RWPE2 (cell line): Measurements from ENCODE around the gene ZMYND10.

ENCODE experiments used
- ATAC-seq: fragments of 200-7000 bp; cut with Tn5 transposase; 3 replicates; pipeline ENCODE4 v1.9.1; 2021; ENCODE audit warnings: low read depth
- DNase-seq: peaks from one replicate; pipeline ENCODE4 v3.0.0-alpha.2; 2020; ENCODE audit warnings: low spot score
- H3K27ac ChIP-seq: fragments of 450-650 bp; 2 replicates; pipeline ENCODE4 v1.5.1; 2017; ENCODE audit warnings: mild to moderate bottlenecking; ENCODE audit not compliant: poor library complexity, severe bottlenecking
- H3K27me3 ChIP-seq: fragments of 250-450 bp; sonication (Bioruptor Pico); 2 replicates; pipeline ENCODE4 v1.5.1; 2021; ENCODE audit warnings: mild to moderate bottlenecking, moderate library complexity; ENCODE audit not compliant: insufficient read depth, poor library complexity, severe bottlenecking
- H3K36me3 ChIP-seq: fragments of 250-450 bp; sonication (Bioruptor Pico); 2 replicates; pipeline ENCODE4 v1.5.1; 2020; ENCODE audit warnings: low read depth, mild to moderate bottlenecking, moderate library complexity
- H3K4me1 ChIP-seq: fragments of 250-450 bp; sonication (Bioruptor Pico); 2 replicates; pipeline ENCODE4 v1.5.1; 2021; ENCODE audit warnings: mild to moderate bottlenecking, moderate library complexity; ENCODE audit not compliant: insufficient read depth, poor library complexity, severe bottlenecking
- H3K4me3 ChIP-seq: fragments of 250-450 bp; sonication (Bioruptor Pico); 2 replicates; pipeline ENCODE4 v1.5.1; 2021; ENCODE audit warnings: mild to moderate bottlenecking, moderate library complexity; ENCODE audit not compliant: severe bottlenecking
- H3K9me3 ChIP-seq: fragments of 250-450 bp; sonication (Bioruptor Pico); 2 replicates; pipeline ENCODE4 v1.5.1; 2021; ENCODE audit warnings: mild to moderate bottlenecking, moderate library complexity; ENCODE audit not compliant: severe bottlenecking
- CTCF ChIP-seq: fragments of 450-650 bp; IDR thresholded peaks from one replicate; pipeline ENCODE4 v1.5.1; 2017; ENCODE audit warnings: mild to moderate bottlenecking, moderate library complexity; ENCODE audit not compliant: poor library complexity, severe bottlenecking

ZMYND10 gene

DNA sequence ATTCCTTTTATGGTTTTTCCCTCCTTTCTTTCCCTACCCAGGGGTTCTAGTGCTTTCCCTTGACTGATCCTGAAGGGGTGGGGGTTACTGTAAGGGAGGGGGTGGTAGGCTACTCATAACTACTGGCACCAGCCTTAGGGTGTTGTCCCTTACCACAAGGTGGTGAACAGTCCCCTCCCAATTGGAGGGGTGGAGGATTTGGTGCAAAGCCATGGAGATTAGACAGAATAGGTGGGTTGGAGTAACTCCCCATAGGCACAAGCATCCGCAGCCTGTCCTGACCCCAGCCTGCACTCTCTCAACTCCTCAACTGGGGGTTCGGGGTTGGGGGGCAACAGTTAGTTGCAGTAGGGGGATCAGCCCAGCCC, 20.4 kb downstream of the ZMYND10 start:
- Histone ChIP-seq H3K36me3 (peaks cover 33% of the 10 kb centered on the region), H3K27ac (no peak overlapping the region), H3K4me1 (no peaks in the 10 kb centered on the region), H3K27me3 (no peaks in the 10 kb centered on the region), H3K4me3 (no peak overlapping the region), H3K9me3 (no peaks in the 10 kb centered on the region)
- TF ChIP-seq CTCF = no peak
- DNase-seq (no peak), ATAC-seq (no peak)

DNA sequence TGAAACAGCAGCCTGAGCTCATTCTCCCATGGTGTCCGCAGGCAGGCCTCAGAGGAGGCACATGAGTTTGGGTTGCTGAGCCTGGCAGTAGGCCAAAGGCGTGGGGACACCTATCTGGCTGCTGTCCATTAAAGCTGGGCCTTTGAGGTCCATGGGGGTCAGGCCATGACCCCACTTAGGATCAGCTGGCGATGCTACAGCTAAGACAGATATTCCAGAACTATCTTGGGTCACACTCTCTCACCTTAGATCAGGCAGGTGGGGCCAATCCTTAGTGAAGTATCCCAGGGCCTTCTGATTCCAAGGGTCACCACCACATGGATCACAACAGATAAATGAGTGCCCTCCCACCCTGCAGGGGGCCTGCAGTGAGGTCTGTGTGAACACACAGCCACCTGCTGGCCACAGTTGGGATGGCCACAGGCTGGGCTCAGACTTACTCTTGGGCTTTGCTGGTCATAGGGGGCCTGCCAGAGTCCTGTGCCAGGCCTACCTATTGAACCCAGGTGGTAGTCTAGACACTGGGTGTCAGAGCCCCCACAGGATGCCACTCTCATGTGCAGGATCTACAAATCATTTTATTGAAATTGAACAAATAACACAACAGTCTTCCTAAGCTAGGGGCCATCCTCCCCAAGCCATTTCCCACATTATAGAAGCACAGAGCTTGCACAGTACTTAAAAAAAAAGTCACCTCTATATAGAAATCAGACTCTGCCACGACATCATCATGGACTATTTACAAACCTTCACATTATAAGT, 21.0 kb downstream of the ZMYND10 start:
- Histone ChIP-seq H3K9me3 (no peaks in the 10 kb centered on the region), H3K27me3 (no peaks in the 10 kb centered on the region), H3K4me3 (no peak overlapping the region), H3K4me1 (no peaks in the 10 kb centered on the region), H3K27ac (no peak overlapping the region), H3K36me3 (peaks cover 30% of the 10 kb centered on the region)
- ATAC-seq = peak; percentile 34
- no peak for DNase-seq
- TF ChIP-seq CTCF = peak; percentile 86

DNA sequence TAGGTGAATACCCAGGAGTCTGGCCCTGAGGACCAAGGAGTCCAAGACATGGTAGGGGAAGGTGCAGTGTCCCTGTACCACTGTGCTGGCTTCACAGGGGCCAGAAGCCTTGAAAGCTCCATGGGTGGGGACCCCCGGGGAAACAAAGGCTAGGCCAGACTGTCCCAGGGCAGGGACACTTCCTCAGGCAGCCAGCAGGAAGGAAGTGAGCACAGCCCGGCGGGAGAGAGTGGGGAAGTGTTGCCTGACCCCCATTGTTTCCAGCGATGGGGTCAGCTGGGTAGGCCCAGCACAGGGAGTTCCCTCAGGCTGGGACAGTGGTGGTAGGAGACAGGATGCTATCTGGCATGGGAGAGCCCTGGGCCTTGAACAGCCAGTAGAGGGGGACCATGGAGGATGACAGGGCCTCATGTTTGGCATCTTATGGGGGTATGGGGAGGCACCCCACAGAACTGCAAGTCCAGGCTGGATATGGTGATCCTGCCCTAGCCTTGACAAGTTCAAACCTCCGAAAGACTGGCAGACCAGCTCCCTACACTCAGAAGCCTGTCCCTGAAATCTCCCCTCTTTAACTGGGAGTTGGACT, 21.8 kb downstream of the ZMYND10 start:
- Histone ChIP-seq H3K27ac (peak overlapping the region; percentile 6), H3K4me3 (no peak overlapping the region), H3K9me3 (no peaks in the 10 kb centered on the region), H3K36me3 (peaks cover 34% of the 10 kb centered on the region), H3K27me3 (no peaks in the 10 kb centered on the region), H3K4me1 (no peaks in the 10 kb centered on the region)
- ATAC-seq (no peak), DNase-seq (no peak)
- TF ChIP-seq CTCF = no peak

DNA sequence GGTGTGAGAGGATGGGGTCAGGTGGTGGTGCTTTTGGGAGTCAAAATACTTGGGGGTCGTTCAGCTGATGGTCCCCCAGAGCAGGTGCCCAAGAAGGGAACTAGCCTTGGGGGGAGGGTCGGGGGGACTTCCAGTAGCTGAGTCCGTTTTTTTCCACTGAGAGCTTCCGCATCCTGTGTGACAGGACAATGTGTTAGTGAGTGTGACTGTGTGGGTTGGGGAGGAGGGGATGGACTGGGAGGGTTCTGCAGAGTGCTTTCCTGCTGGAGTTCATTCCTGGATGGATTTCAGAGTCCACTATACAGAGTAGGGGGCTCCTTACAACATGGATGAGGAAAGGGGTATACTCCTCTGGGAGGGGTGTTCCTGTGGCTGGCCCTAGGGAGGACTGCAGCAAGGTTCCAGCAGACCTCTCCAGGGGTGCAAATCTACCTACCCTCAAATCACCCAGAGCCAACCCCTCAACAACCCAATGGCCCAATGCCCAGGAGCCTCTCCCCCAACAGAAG, 22.4 kb downstream of the ZMYND10 start:
- no peak for TF ChIP-seq CTCF
- ATAC-seq = no peak
- no peak for DNase-seq
- Histone ChIP-seq H3K27me3 (no peaks in the 10 kb centered on the region), H3K9me3 (no peaks in the 10 kb centered on the region), H3K4me1 (no peaks in the 10 kb centered on the region), H3K36me3 (peaks cover 39% of the 10 kb centered on the region), H3K27ac (peak overlapping the region; percentile 6), H3K4me3 (no peak overlapping the region)
